GM21526 (cell line): ENCODE measurements around the gene STK39.

Experiments
- ATAC-seq: cut with Tn5 transposase; IDR thresholded peaks from one replicate; pipeline ENCODE4 v1.9.1; 2021; ENCODE audit warnings: moderate library complexity; ENCODE audit not compliant: unreplicated experiment, low FRiP score

The STK39 gene

GRCh38 chr2:168185583-168186274, 61.7 kb downstream of the STK39 start:
- no peak for ATAC-seq

GRCh38 chr2:168184681-168185513, 62.5 kb downstream of the STK39 start:
- no peak for ATAC-seq

- no peak for ATAC-seq
Measured at GRCh38 chr2:168183308-168183997, 63.9 kb downstream of the STK39 start.

- no peak for ATAC-seq
Measured at GRCh38 chr2:168182550-168183249, 64.7 kb downstream of the STK39 start.

GRCh38 chr2:168181825-168182224, 65.6 kb downstream of the STK39 start:
- no peak for ATAC-seq

- no peak for ATAC-seq
Measured at GRCh38 chr2:168180914-168181313, 66.5 kb downstream of the STK39 start.

GRCh38 chr2:168180483-168180882, 66.9 kb downstream of the STK39 start:
- ATAC-seq = no peak

GRCh38 chr2:168179592-168179991, 67.8 kb downstream of the STK39 start:
- ATAC-seq = no peak

GRCh38 chr2:168178520-168179324, 68.7 kb downstream of the STK39 start:
- ATAC-seq = no peak

- no peak for ATAC-seq
Measured at GRCh38 chr2:168176402-168176801, 71.0 kb downstream of the STK39 start.

GRCh38 chr2:168175469-168175868, 71.9 kb downstream of the STK39 start:
- no peak for ATAC-seq

- no peak for ATAC-seq
Measured at GRCh38 chr2:168174756-168175155, 72.6 kb downstream of the STK39 start.

GRCh38 chr2:168172071-168172470, 75.3 kb downstream of the STK39 start:
- no peak for ATAC-seq

- no peak for ATAC-seq
Measured at GRCh38 chr2:168171059-168171762, 76.2 kb downstream of the STK39 start.

- ATAC-seq = no peak
Measured at GRCh38 chr2:168169097-168169745, 78.2 kb downstream of the STK39 start.

- ATAC-seq = no peak
Measured at GRCh38 chr2:168167511-168168263, 79.7 kb downstream of the STK39 start.

GRCh38 chr2:168166902-168167510, 80.4 kb downstream of the STK39 start:
- ATAC-seq = no peak
